Measurements from ENCODE around the gene ISG15. TPM values are rescaled to one million over a fixed set of nuclear protein-coding genes. Genes with fewer than 3 reads are reported as not detected.
A peak's percentile ranks its signal among the peaks of the same experiment; 100 is the strongest.

ISG15 gene
- total and polyA plus RNA-seq, 12 donors: 9.8 to 186 (median 29.1) TPM

GRCh38 chr1:1033009-1033587 is 19.8 kb downstream of the ISG15 start:
- WGBS, 2 donors: 10 to 20% methylated on average over 68 to 72 of the region's 73 CpGs
- no peaks in the 10 kb centered on the region for H3K9me3 ChIP-seq
- H3K4me3 ChIP-seq: peak overlapping the region in 9 of 10 donors; percentile 35 to 57 (median 49)
- H3K36me3 ChIP-seq: peaks cover 0 to 21% (median 0%) of the 10 kb centered on the region in 9 donors
- peak; percentile 76 to 89 (median 84) for ATAC-seq
- DNase-seq: peak; percentile 70 to 76
- TF ChIP-seq CTCF (IDR thresholded peaks at IDR 0.05): peak; percentile 50 to 78 (median 71)
- no peak overlapping the region for H3K27ac ChIP-seq
- H3K4me1 ChIP-seq: peaks cover 0 to 42% (median 12%) of the 10 kb centered on the region in 9 donors
- intact Hi-C loops (cut with DNase I): loop anchor here in 2 of 10 donors (1.0 to 10.0 kb wide), 3 partner anchors 30 to 262 kb away; no protein-coding TSS in a partner anchor
- peaks cover 0 to 65% (median 12%) of the 10 kb centered on the region in 7 donors for H3K27me3 ChIP-seq

- intact Hi-C loops (cut with DNase I): loop anchor here in 2 of 10 donors (1.0 to 10.0 kb wide), 3 partner anchors 29 to 261 kb away; no protein-coding TSS in a partner anchor
- Histone ChIP-seq H3K4me1 (peaks cover 0 to 47% (median 12%) of the 10 kb centered on the region in 9 donors), H3K36me3 (peaks cover 0 to 21% (median 0%) of the 10 kb centered on the region in 9 donors), H3K4me3 (peak overlapping the region in 8 of 10 donors; percentile 10 to 57 (median 43)), H3K9me3 (no peaks in the 10 kb centered on the region), H3K27ac (no peak overlapping the region), H3K27me3 (peaks cover 0 to 73% (median 12%) of the 10 kb centered on the region in 7 donors)
- ATAC-seq: no peak
- no peak for DNase-seq
- 21 to 28% methylated on average over 58 to 71 of the region's 71 CpGs for WGBS, 2 donors
- TF ChIP-seq CTCF (IDR thresholded peaks at IDR 0.05): no peak
Observed at GRCh38 chr1:1033731-1034438, 20.6 kb downstream of the ISG15 start.

GRCh38 chr1:1034439-1034781 is 21.1 kb downstream of the ISG15 start:
- 38 to 53% methylated on average over 28 to 30 of the region's 30 CpGs for WGBS, 2 donors
- intact Hi-C loops (cut with DNase I): loop anchor here in 2 of 10 donors (5.0 to 10.0 kb wide), 2 partner anchors 33 to 260 kb away; no protein-coding TSS in a partner anchor
- Histone ChIP-seq H3K4me3 (peak overlapping the region in 5 of 10 donors; percentile 10 to 57 (median 48)), H3K27me3 (peaks cover 0 to 78% (median 12%) of the 10 kb centered on the region in 7 donors), H3K4me1 (peaks cover under 1 to 49% (median 14%) of the 10 kb centered on the region in 9 donors), H3K36me3 (peaks cover 0 to 21% (median 0%) of the 10 kb centered on the region in 9 donors), H3K27ac (no peak overlapping the region), H3K9me3 (no peaks in the 10 kb centered on the region)
- TF ChIP-seq CTCF (IDR thresholded peaks at IDR 0.05): no peak
- ATAC-seq (no peak), DNase-seq (no peak)

- H3K27ac ChIP-seq: no peak overlapping the region
- 88 to 92% methylated on average over 19 of the region's 19 CpGs for WGBS, 2 donors
- no peaks in the 10 kb centered on the region for H3K9me3 ChIP-seq
- no peak overlapping the region for H3K4me3 ChIP-seq
- peaks cover 10 to 59% (median 24%) of the 10 kb centered on the region in 9 donors for H3K4me1 ChIP-seq
- TF ChIP-seq CTCF (IDR thresholded peaks at IDR 0.05): no peak
- peaks cover 0 to 88% (median 12%) of the 10 kb centered on the region in 7 donors for H3K27me3 ChIP-seq
- ATAC-seq: no peak
- intact Hi-C loops (cut with DNase I): loop anchor here in 1 of 10 donors (10.0 kb wide), 1 partner anchor 259 kb away; no protein-coding TSS in a partner anchor
- peaks cover 0 to 21% (median 0%) of the 10 kb centered on the region in 9 donors for H3K36me3 ChIP-seq
- DNase-seq: no peak
Observed at GRCh38 chr1:1035291-1035943, 22.1 kb downstream of the ISG15 start.

Data from heart right ventricle (tissue), 16 donors.